HepG2 (cell line): Measurements from ENCODE around the gene CPE. TPM values are rescaled to one million over a fixed set of nuclear protein-coding genes. Genes with fewer than 3 reads are reported as not detected.

Experiments
- ATAC-seq: fragments of 200-7000 bp; cut with Tn5 transposase; 3 replicates; pipeline ENCODE4 v1.9.1; 2020; ENCODE audit warnings: mild to moderate bottlenecking, moderate library complexity
- BruUV-seq: library from RNA; stranded (reverse); fragments of 400-500 nt; replicated peaks from 2 replicates; lab custom pipeline; 2021; lab: Mats Ljungman, UMichigan
- CTCF ChIA-PET: fragments of 300-600 bp; formaldehyde crosslinking; extraction: SDS; loops from one replicate; lab custom pipeline; 2021; ENCODE audit warnings: low total read pairs, inconsistent platforms, low intra/inter-chr PET ratio; lab: Yijun Ruan, JAX
- POLR2A ChIA-PET: fragments of 350-600 bp; sonication (Branson Sonifier 250); formaldehyde crosslinking; loops from one replicate; lab custom pipeline; 2020; ENCODE audit warnings: antibody characterized with exemption, inconsistent platforms; lab: Yijun Ruan, JAX
- DNase-seq: peaks from one replicate; pipeline ENCODE4 v3.0.0-alpha.2; 2015; ENCODE audit warnings: low spot score
- FAIRE-seq: peaks from 3 replicates; lab custom pipeline; 2011; peaks lifted over from hg19 to GRCh38; lab: Jason Lieb, UNC
- H2AFZ ChIP-seq: one replicate; pipeline ENCODE4 v1.6.1; 2011; ENCODE audit warnings: low read length, inconsistent platforms
- H3K27ac ChIP-seq: fragments of 300-600 bp; 3 replicates; pipeline ENCODE4 v1.8.0; 2011; ENCODE audit warnings: mixed run types, mild to moderate bottlenecking, mixed read lengths, low read length, inconsistent platforms; ENCODE audit not compliant: insufficient read depth; ENCODE audit errors: extremely low read length
- H3K27me3 ChIP-seq, 2 experiments: fragments of 200-600 bp in 1 of 2; 2 replicates in 1 of 2; 3 replicates in 1 of 2; pipeline versions ENCODE4 v1.6.0 to v1.8.0; 2011; ENCODE audit warnings: low read length in 2 of 2, mild to moderate bottlenecking in 2 of 2, moderate library complexity in 2 of 2, inconsistent platforms in 1 of 2; ENCODE audit not compliant: insufficient read depth in 2 of 2, control insufficient read depth in 1 of 2
- H3K36me3 ChIP-seq, 2 experiments: fragments of 200-600 bp in 1 of 2; replicated peaks in 1 of 2; 2 replicates in 1 of 2; 3 replicates in 1 of 2; pipeline versions ENCODE4 v1.5.1 to v1.8.0; 2011; ENCODE audit warnings: low read length in 2 of 2, inconsistent platforms in 1 of 2; ENCODE audit not compliant: insufficient read depth in 2 of 2, control insufficient read depth in 1 of 2
- H3K4me1 ChIP-seq: 2 replicates; pipeline ENCODE4 v1.5.1; 2012; ENCODE audit warnings: low read length, inconsistent platforms; ENCODE audit not compliant: insufficient read depth
- H3K4me2 ChIP-seq: 2 replicates; pipeline ENCODE4 v1.6.0; 2011; ENCODE audit warnings: low read depth, low read length, inconsistent platforms
- H3K4me3 ChIP-seq, 3 experiments: fragments of 200-600 bp in 1 of 3; sonication (generic), shearing (Covaris generic) in 1 of 3; replicated peaks in 1 of 3; 2 replicates each; pipeline ENCODE4 v1.5.1; 2011 to 2016; ENCODE audit warnings: low read length in 3 of 3, inconsistent platforms in 2 of 3, low read depth in 2 of 3, mild to moderate bottlenecking in 2 of 3, control low read depth in 1 of 3, mixed read lengths in 1 of 3; ENCODE audit not compliant: insufficient read depth in 1 of 3
- H3K79me2 ChIP-seq: one replicate; pipeline ENCODE4 v1.6.1; 2011; ENCODE audit warnings: low read length, inconsistent platforms; ENCODE audit not compliant: insufficient read depth
- H3K9ac ChIP-seq: 2 replicates; pipeline ENCODE4 v1.6.0; 2011; ENCODE audit warnings: mild to moderate bottlenecking, low read depth, low read length, inconsistent platforms; ENCODE audit not compliant: insufficient read depth
- H3K9me3 ChIP-seq: 2 replicates; pipeline ENCODE4 v1.5.1; 2012; ENCODE audit warnings: mild to moderate bottlenecking, low read length
- H4K20me1 ChIP-seq: 2 replicates; pipeline ENCODE4 v1.6.0; 2011; ENCODE audit warnings: inconsistent platforms, mild to moderate bottlenecking, low read length, moderate library complexity; ENCODE audit not compliant: insufficient read depth
- ATF7 ChIP-seq, 2 experiments: fragments of 450-650 bp in 1 of 2; sonication (generic) in 1 of 2; formaldehyde crosslinking in 1 of 2; IDR thresholded peaks; 2 replicates each; pipeline versions ENCODE4 v1.4.0 to v1.6.1; 2016 to 2020; ENCODE audit warnings: antibody characterized with exemption in 1 of 2, mild to moderate bottlenecking in 1 of 2, missing genetic modification reagents in 1 of 2
- CEBPG ChIP-seq: IDR thresholded peaks from 2 replicates; pipeline ENCODE4 v1.6.1; 2016
- GATAD2A ChIP-seq: IDR thresholded peaks from 2 replicates; pipeline ENCODE4 v1.6.1; 2016
- HMG20B ChIP-seq: conservative IDR thresholded peaks from 2 replicates; pipeline ENCODE4 v1.6.1; 2016; ENCODE audit warnings: missing genetic modification reagents, missing compliant biosample characterization
- KAT8 ChIP-seq: IDR thresholded peaks from 2 replicates; pipeline ENCODE4 v1.6.1; 2016; ENCODE audit warnings: missing genetic modification reagents, missing compliant biosample characterization
- KLF15 ChIP-seq: sonication (generic); formaldehyde crosslinking; IDR thresholded peaks from 2 replicates; pipeline ENCODE4 v1.8.1; 2023; ENCODE audit warnings: borderline replicate concordance, mild to moderate bottlenecking, inconsistent platforms, missing genetic modification reagents, mixed read lengths
- NCOR1 ChIP-seq: fragments of 200-600 bp; sonication (generic); IDR thresholded peaks from 2 replicates; pipeline ENCODE4 v1.7.0; 2017; ENCODE audit warnings: antibody characterized with exemption, low read length, borderline replicate concordance
- NR2F6 ChIP-seq, 2 experiments: IDR thresholded peaks; 2 replicates each; pipeline ENCODE4 v1.6.1; 2016; ENCODE audit warnings: antibody characterized with exemption in 1 of 2, mild to moderate bottlenecking in 1 of 2
- PAF1 ChIP-seq: IDR thresholded peaks from 2 replicates; pipeline ENCODE4 v1.6.1; 2016; ENCODE audit warnings: missing genetic modification reagents, missing compliant biosample characterization
- POGZ ChIP-seq: sonication (generic); formaldehyde crosslinking; IDR thresholded peaks from 2 replicates; pipeline ENCODE4 v1.4.0; 2020; ENCODE audit warnings: mild to moderate bottlenecking, missing genetic modification reagents
- ZBTB21 ChIP-seq: sonication (generic); formaldehyde crosslinking; IDR thresholded peaks from 2 replicates; pipeline ENCODE4 v1.4.0; 2020; ENCODE audit warnings: missing genetic modification reagents
- ZFP1 ChIP-seq: IDR thresholded peaks from 2 replicates; pipeline ENCODE4 v1.6.1; 2016
- ZFP41 ChIP-seq: sonication (generic); formaldehyde crosslinking; IDR thresholded peaks from 2 replicates; pipeline ENCODE4 v1.4.0; 2020; ENCODE audit warnings: mild to moderate bottlenecking, missing genetic modification reagents, borderline replicate concordance
- ZIK1 ChIP-seq: sonication (generic); formaldehyde crosslinking; IDR thresholded peaks from 2 replicates; pipeline ENCODE4 v1.5.0; 2020; ENCODE audit warnings: mild to moderate bottlenecking, low read depth, missing genetic modification reagents, borderline replicate concordance
- ZNF10 ChIP-seq: sonication (generic); formaldehyde crosslinking; IDR thresholded peaks from 2 replicates; pipeline ENCODE4 v1.4.0; 2020; ENCODE audit warnings: mild to moderate bottlenecking, low read depth, missing genetic modification reagents, borderline replicate concordance
- ZNF253 ChIP-seq: sonication (generic); formaldehyde crosslinking; IDR thresholded peaks from 2 replicates; pipeline ENCODE4 v1.8.0; 2022; ENCODE audit warnings: mild to moderate bottlenecking, missing genetic modification reagents, borderline replicate concordance
- ZNF3 ChIP-seq: IDR thresholded peaks from 2 replicates; pipeline ENCODE4 v1.7.0; 2017; ENCODE audit warnings: inconsistent platforms
- ZNF335 ChIP-seq: sonication (generic); formaldehyde crosslinking; IDR thresholded peaks from 2 replicates; pipeline ENCODE4 v1.4.0; 2020; ENCODE audit warnings: missing genetic modification reagents
- ZNF430 ChIP-seq: sonication (generic); formaldehyde crosslinking; IDR thresholded peaks from 2 replicates; pipeline ENCODE4 v1.9.0; 2021; ENCODE audit warnings: mild to moderate bottlenecking, missing genetic modification reagents
- WGBS: methylation state at CpG from one replicate; pipeline ENCODE4 v1.1.6; 2017; ENCODE audit warnings: low lambda C conversion rate; 5-methylcytosine and 5-hydroxymethylcytosine counted together
- in situ Hi-C: cut with HindIII; loops from 2 replicates; pipeline ENCODE4 v1.10.0; 2017; ENCODE audit warnings: low pct_unique_long_range_greater_than_20kb; ENCODE audit not compliant: extremely low pct_ligation_motif_present
- intact Hi-C: fragments of 100-400 bp; cut with micrococcal nuclease; formaldehyde crosslinking; loops from one replicate; pipeline ENCODE4 v1.10.0; 2022; ENCODE audit not compliant: unreplicated experiment
- polyA plus RNA-seq, 8 experiments: library from polyadenylated mRNA; depleted of rRNA in 3 of 8; stranded (reverse) in 7 of 8; unstranded in 1 of 8; fragments of >200 nt; fragmentation: Illumina TruSeq in 4 of 8; extraction: Trizol in 4 of 8; gene quantifications; 2 replicates each; pipeline versions ENCODE4 v1.2.1 to v1.2.3, GENCODE V29; 2011 to 2016; ENCODE audit warnings: low read depth in 4 of 8, missing spikeins in 1 of 8, mixed read lengths in 1 of 8; ENCODE audit not compliant: insufficient read depth in 1 of 8
- total RNA-seq, 5 experiments: library from RNA; depleted of rRNA; stranded (reverse); fragments of >200 nt; fragmentation: Illumina TruSeq; extraction: Trizol; gene quantifications; 2 replicates each; pipeline ENCODE4 v1.2.3, GENCODE V29; 2016; ENCODE audit warnings: low read depth in 1 of 5
- TF ChIP-seq, protein P1 (sequence below): sonication (generic); formaldehyde crosslinking; IDR thresholded peaks from 2 replicates; pipeline ENCODE4 v1.4.0; 2020; ENCODE audit warnings: mild to moderate bottlenecking, missing genetic modification reagents
- TF ChIP-seq, protein P2 (sequence below): sonication (generic); formaldehyde crosslinking; IDR thresholded peaks from 2 replicates; pipeline ENCODE4 v1.5.0; 2020; ENCODE audit warnings: mild to moderate bottlenecking, missing genetic modification reagents
- TF ChIP-seq, protein P3 (sequence below): sonication (generic); formaldehyde crosslinking; IDR thresholded peaks from 2 replicates; pipeline ENCODE4 v1.8.0; 2022; ENCODE audit warnings: mild to moderate bottlenecking, missing genetic modification reagents; ENCODE audit not compliant: insufficient replicate concordance

CPE gene
- total and polyA plus RNA-seq, 2 of the 13 experiments (the other 11 are each of a cell fraction or from before 2014, with no cell fraction given), result 268 to 852 TPM

DNA sequence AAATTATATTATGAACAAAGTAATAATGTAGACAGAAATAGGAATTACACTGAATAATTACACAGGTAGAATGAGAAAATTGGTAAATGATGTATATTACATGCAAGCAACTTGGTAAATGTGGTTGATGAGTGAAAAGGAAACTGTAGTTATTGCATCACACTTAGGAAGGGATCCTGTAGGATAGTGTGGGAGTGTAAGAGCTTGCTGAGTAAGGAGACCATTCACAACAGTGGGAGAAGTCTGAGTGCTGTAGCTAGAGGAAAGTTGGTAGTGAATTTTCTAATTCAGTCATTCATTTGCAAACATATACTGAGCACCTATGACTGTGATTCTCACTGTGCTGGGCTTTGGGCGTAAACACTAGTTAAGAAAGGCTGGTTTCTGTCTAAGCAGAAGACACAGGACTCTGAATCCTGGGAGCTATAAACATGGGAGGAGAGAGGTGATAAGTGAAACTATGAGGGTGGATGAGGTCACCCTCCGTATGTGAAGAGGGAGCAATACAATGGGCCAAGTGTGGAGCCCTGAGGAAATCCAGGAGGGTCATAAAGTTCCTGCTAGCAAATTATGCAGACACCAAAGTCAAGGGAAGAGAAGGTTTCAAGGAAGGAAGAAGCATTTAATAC lies 14.2 kb upstream of the CPE start:
- H3K27me3 ChIP-seq, result no peaks in the 10 kb centered on the region
- peaks cover 59% of the 10 kb centered on the region for H3K4me1 ChIP-seq
- WGBS, result 65% methylated on average over 2 of the region's 2 CpGs
- intact Hi-C loops (no loop called here), in situ Hi-C loops (no loop called here)
- peak overlapping the region; percentile 49 for H2AFZ ChIP-seq
- no peak for FAIRE-seq
- peak; percentile 5; the same call in 1 of the 3 replicates for ATAC-seq
- no peak overlapping the region for H3K4me3 ChIP-seq
- H3K79me2 ChIP-seq, result no peaks in the 10 kb centered on the region
- no peaks in the 10 kb centered on the region for H3K9me3 ChIP-seq
- H3K4me2 ChIP-seq, result 0 out of 2 replicates have a peak overlapping the region, but pooled peaks have one; percentile 15
- POLR2A ChIA-PET, result interaction anchor here (0.8 to 6.9 kb wide), 5 partner anchors 9 to 252 kb away, joined by 3 to 43 read pairs (median 4); partner anchors contain the start of genes CPE, MSMO1 and TMEM192
- CTCF ChIA-PET, result no interaction called here
- H3K36me3 ChIP-seq, result no peaks in the 10 kb centered on the region
- no peaks in the 10 kb centered on the region for H4K20me1 ChIP-seq
- H3K9ac ChIP-seq, result no peak overlapping the region
- no peak overlapping the region for H3K27ac ChIP-seq
- no TSS peak for BruUV-seq
- peak; percentile 31 for DNase-seq
- TF ChIP-seq ZFP1 (CRISPR knock-in tag) (no peak), KLF15 (CRISPR knock-in tag) (no peak), ZNF335 (CRISPR knock-in tag) (no peak), PAF1 (CRISPR knock-in tag) (no peak), ATF7 (IDR thresholded peaks at IDR 0.05) (0 out of 2 replicates have a peak, but pooled peaks have one; percentile 29), ATF7 (CRISPR knock-in tag; IDR thresholded peaks at IDR 0.05) (no peak), ZNF3 (CRISPR knock-in tag) (peak; percentile 84), ZFP41 (CRISPR knock-in tag) (no peak), NCOR1 (no peak), ZNF253 (no peak), GATAD2A (0 out of 2 replicates have a peak, but pooled peaks have one; percentile 25), ZNF430 (CRISPR knock-in tag) (no peak), ZIK1 (CRISPR knock-in tag) (no peak), ZBTB21 (CRISPR knock-in tag) (no peak), ZNF10 (CRISPR knock-in tag) (no peak), POGZ (CRISPR knock-in tag) (no peak), NR2F6 (IDR thresholded peaks at IDR 0.05) (no peak), NR2F6 (CRISPR knock-in tag; IDR thresholded peaks at IDR 0.05) (no peak), HMG20B (no peak), CEBPG (CRISPR knock-in tag) (peak; percentile 85), KAT8 (CRISPR knock-in tag) (no peak)
- TF ChIP-seq, protein P1, sequence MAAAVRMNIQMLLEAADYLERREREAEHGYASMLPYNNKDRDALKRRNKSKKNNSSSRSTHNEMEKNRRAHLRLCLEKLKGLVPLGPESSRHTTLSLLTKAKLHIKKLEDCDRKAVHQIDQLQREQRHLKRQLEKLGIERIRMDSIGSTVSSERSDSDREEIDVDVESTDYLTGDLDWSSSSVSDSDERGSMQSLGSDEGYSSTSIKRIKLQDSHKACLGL (CRISPR knock-in tag), result no peak
- TF ChIP-seq, protein P2, sequence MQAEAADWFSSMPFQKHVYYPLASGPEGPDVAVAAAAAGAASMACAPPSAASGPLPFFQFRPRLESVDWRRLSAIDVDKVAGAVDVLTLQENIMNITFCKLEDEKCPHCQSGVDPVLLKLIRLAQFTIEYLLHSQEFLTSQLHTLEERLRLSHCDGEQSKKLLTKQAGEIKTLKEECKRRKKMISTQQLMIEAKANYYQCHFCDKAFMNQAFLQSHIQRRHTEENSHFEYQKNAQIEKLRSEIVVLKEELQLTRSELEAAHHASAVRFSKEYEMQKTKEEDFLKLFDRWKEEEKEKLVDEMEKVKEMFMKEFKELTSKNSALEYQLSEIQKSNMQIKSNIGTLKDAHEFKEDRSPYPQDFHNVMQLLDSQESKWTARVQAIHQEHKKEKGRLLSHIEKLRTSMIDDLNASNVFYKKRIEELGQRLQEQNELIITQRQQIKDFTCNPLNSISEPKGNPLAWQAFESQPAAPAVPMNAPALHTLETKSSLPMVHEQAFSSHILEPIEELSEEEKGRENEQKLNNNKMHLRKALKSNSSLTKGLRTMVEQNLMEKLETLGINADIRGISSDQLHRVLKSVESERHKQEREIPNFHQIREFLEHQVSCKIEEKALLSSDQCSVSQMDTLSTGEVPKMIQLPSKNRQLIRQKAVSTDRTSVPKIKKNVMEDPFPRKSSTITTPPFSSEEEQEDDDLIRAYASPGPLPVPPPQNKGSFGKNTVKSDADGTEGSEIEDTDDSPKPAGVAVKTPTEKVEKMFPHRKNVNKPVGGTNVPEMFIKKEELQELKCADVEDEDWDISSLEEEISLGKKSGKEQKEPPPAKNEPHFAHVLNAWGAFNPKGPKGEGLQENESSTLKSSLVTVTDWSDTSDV (CRISPR knock-in tag), result no peak
- TF ChIP-seq, protein P3, sequence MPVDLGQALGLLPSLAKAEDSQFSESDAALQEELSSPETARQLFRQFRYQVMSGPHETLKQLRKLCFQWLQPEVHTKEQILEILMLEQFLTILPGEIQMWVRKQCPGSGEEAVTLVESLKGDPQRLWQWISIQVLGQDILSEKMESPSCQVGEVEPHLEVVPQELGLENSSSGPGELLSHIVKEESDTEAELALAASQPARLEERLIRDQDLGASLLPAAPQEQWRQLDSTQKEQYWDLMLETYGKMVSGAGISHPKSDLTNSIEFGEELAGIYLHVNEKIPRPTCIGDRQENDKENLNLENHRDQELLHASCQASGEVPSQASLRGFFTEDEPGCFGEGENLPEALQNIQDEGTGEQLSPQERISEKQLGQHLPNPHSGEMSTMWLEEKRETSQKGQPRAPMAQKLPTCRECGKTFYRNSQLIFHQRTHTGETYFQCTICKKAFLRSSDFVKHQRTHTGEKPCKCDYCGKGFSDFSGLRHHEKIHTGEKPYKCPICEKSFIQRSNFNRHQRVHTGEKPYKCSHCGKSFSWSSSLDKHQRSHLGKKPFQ, result peak; percentile 28
